Measurements from ENCODE around the gene RPL11. TPM values are rescaled to one million over a fixed set of nuclear protein-coding genes. Genes with fewer than 3 reads are reported as not detected.

Gene RPL11
- total and polyA plus RNA-seq, 10 of the 15 experiments (the other 5 are each of a cell fraction or from before 2014, with no cell fraction given), result 968 to 4,611 (median 2,521) TPM

GRCh38 chr1:23682946-23683345 is 8.7 kb upstream of the RPL11 start:
- H3K36me3 ChIP-seq (ENCODE audit: control insufficient read depth in 2 of 2, insufficient read depth in 2 of 2, low read length in 1 of 2), result no peaks in the 10 kb centered on the region
- no peak for DNase-seq (ENCODE audit: low read depth, low spot score)
- no peak for FAIRE-seq
- H3K79me2 ChIP-seq (ENCODE audit: control insufficient read depth, insufficient read depth, low read length), result no peaks in the 10 kb centered on the region
- CTCF ChIA-PET, result interaction anchor here (0.8 to 2.2 kb wide), 5 partner anchors 9 to 186 kb away, joined by 3 to 9 read pairs (median 5); partner anchors contain the start of gene RPL11
- intact Hi-C loops (cut with micrococcal nuclease; ENCODE audit: unreplicated experiment) (loop anchor here (5.0 kb wide), 1 partner anchor 169 kb away; no protein-coding TSS in a partner anchor), in situ Hi-C loops (cut with MboI) (no loop called here)
- ATAC-seq, result no peak
- SMC1A ChIA-PET (ENCODE audit: uncharacterized antibody, unreplicated experiment), result interaction anchor here (0.6 to 1.1 kb wide), 3 partner anchors 11 to 336 kb away, joined by 3 read pairs; no protein-coding TSS in a partner anchor
- H2AFZ ChIP-seq (ENCODE audit: control insufficient read depth, low read depth, low read length), result no peak overlapping the region
- H3K4me1 ChIP-seq (ENCODE audit: control insufficient read depth, insufficient read depth, low read length), result no peaks in the 10 kb centered on the region
- H4K20me1 ChIP-seq (ENCODE audit: control insufficient read depth, insufficient read depth), result no peaks in the 10 kb centered on the region
- POLR2A ChIA-PET, result interaction anchor here (0.6 kb wide), 1 partner anchor 22 kb away, joined by 4 read pairs; no protein-coding TSS in a partner anchor
- no peak overlapping the region for H3K9ac ChIP-seq (ENCODE audit: control insufficient read depth, insufficient read depth, low read length)
- BruUV-seq (replicated peaks), result no TSS peak
- H3K27me3 ChIP-seq (replicated peaks in 1 of 2; ENCODE audit: control insufficient read depth in 2 of 2, insufficient read depth in 2 of 2, low read length in 1 of 2), result no peaks in the 10 kb centered on the region; a peak in 2 of 4 replicates
- no peak overlapping the region for H3K4me2 ChIP-seq (ENCODE audit: control insufficient read depth, insufficient read depth)
- RAD21 ChIA-PET (ENCODE audit: unreplicated experiment), result no interaction called here
- no peak overlapping the region for H3K4me3 ChIP-seq
- H3K27ac ChIP-seq (ENCODE audit: control insufficient read depth, insufficient read depth), result no peak overlapping the region
- no peaks in the 10 kb centered on the region for H3K9me3 ChIP-seq (replicated peaks; ENCODE audit: control insufficient read depth, insufficient read depth, low read length)
- TF ChIP-seq POLR2AphosphoS2 (IDR thresholded peaks at IDR 0.05; ENCODE audit: low read depth, low read length) (no peak), USF1 (IDR thresholded peaks at IDR 0.05; ENCODE audit: borderline replicate concordance, extremely low read length, insufficient read depth, low read depth, low read length) (no peak), BCLAF1 (IDR thresholded peaks at IDR 0.05) (no peak), POLR2A (IDR thresholded peaks at IDR 0.05; ENCODE audit: low read depth, low read length) (no peak), NR2F1 (conservative IDR thresholded peaks at IDR 0.05) (no peak), ZBTB11 (CRISPR knock-in tag; IDR thresholded peaks at IDR 0.05) (no peak), RCOR1 (conservative IDR thresholded peaks at IDR 0.05; ENCODE audit: low read depth, low read length) (no peak), ZNF24 (IDR thresholded peaks at IDR 0.05) (no peak), ASH2L (IDR thresholded peaks at IDR 0.05; ENCODE audit: borderline replicate concordance, low read depth) (no peak), KLF5 (IDR thresholded peaks at IDR 0.05; ENCODE audit: partially characterized antibody) (no peak), FOXM1 (IDR thresholded peaks at IDR 0.05; ENCODE audit: low read depth, low read length) (no peak), SIN3A (IDR thresholded peaks at IDR 0.05; ENCODE audit: low read depth, low read length) (no peak), USF2 (IDR thresholded peaks at IDR 0.05; ENCODE audit: borderline replicate concordance, low read depth, low read length) (no peak), E2F8 (IDR thresholded peaks at IDR 0.05; ENCODE audit: low read depth, partially characterized antibody) (no peak)

All from GM12878 (cell line).